HG03571 (cell line): Measurements from ENCODE around the gene FARP1.
"Not testable (repeated sequence)": the region's sequence is repeated elsewhere in the genome, so short reads cannot be mapped to it uniquely, and the experiment has no call there.

Experiments
- ATAC-seq: cut with Tn5 transposase; IDR thresholded peaks from one replicate; pipeline ENCODE4 v1.9.1; 2021; ENCODE audit not compliant: unreplicated experiment

Gene FARP1

DNA sequence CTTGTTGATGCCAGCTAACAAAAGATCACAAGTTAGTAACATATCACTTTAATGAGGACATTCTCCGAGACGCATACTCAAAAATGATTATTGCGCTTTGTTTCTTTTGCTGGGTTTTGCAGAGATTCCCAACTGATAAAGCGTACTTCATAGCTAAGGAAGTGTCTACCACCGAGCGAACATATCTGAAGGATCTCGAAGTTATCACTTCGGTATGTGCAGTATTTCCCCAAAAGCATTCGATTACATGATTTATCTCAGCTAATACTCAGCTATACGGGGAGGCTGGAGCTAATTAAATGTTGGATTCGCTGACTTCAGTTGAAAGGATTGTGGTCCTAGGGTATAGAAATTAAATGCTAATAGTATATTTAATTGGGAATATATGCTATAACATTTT, 267.7 kb downstream of the FARP1 start:
- ATAC-seq: no peak

DNA sequence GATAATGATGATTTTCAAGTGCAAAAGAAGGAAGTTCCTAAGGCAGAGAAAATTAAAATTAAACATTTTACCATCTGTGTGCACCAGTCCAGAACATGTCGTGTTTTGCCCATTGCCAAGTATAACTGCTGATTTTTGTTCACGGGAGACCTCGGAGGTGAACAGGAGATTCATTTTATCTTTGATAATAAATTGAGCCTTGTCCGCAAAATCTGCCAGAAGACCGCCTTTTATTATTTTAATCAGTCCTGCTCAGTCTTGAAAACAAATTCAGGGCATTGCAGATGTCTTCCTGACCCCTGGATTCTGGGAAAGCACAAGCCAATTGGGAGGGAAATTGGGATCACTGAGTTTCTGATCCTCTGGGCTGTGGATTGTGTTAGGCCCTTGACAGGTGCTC, 268.1 kb downstream of the FARP1 start:
- ATAC-seq: no peak

DNA sequence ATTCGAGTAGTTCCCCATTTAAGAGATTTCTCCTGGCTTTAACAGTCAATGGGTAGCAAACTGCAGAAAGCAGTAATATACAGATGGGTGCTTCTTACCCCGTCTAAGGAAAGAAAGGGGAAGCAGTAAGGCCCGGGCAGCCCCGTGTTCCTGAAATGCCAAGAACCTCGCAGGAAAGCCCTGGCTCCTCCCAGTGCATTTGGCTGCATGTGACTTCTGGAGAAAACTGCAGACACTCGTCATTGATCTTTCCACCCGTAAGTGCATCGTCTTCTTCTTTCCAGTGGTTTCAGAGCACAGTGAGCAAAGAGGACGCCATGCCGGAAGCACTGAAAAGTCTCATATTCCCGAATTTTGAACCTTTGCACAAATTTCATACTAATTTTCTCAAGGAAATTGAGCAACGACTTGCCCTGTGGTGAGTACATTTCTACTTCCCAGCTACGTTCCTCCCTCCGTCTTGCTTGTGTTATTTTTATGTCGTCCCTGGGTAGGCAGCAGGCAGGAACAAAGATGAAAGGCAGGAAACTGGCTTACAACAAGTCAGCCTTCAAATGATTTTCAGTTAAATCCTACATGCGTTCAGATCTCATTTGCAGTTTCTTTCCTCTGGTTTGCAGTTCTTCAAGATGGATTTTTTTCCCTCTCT, 268.8 kb downstream of the FARP1 start:
- no peak for ATAC-seq

DNA sequence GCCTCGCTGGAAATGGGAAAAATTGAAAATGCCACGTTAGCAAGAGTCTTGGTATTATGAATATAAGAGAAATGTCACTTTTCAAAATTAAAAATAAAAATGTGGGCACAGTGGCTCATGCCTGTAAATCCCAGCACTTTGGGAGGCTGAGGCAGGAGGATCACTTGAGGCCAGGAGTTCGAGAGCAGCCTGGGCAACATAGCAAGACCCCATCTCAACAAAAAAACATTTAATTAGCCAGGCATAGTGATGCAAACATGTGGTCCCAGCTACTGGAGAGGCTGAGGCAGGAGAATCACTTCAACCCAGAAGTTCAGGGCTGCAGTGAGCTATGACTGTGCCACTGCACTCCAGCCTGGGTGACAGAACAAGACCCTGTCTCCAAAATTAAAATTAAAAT, 270.4 kb downstream of the FARP1 start:
- ATAC-seq: not testable (repeated sequence)

DNA sequence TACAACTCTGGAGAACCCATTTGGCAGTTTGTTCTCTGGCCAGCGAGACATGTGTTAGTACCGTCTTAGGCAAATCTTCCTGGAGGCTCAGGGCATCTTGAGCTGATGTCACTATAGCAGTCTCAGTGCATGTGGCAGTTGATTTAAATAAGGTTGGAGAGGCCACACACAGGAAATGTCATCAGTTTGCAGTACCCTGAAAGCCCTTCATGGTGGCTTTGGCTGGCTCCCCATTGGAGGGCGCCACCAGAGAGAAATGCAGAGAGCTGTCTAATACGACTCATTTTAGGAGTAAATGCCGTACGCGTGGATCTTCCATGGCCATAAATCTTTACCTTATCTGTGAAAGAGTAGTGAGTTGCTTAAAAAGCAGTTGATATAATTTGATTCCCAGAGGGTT, 270.9 kb downstream of the FARP1 start:
- no peak for ATAC-seq

DNA sequence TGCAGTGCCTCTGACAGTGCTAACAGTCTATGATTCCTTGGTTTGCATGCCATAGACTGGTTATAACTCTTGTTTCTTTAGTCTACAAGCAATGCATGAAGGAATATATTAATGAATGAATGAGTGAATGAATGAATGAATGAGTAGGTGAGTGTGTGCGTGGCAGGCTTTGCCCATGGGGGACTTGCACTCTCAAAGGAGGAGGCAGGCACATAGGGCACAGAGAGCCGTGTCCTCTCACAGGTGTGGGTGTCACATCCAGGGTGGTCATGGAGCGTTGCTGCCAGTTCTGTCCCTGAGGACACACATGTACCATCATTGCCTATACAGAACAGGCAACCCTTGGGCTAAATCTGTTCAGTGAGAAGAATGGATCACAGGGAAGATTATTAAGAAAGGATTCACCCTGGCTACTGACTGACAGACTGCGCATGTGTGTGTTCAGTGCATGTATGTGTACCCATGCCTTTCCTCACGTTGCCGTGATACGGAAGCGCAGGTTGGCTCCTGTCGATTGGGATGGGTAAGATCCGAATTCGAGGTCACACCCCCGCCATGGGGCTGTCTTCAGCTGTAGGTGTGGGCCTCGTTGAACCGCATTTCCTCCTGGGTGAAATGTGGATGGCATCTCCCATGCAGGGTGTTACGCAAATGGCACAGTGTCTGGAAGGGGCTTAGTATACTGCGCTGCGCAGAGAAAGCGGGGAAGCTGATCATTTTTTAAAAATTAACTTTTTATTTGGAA, 272.6 kb downstream of the FARP1 start:
- no peak for ATAC-seq

DNA sequence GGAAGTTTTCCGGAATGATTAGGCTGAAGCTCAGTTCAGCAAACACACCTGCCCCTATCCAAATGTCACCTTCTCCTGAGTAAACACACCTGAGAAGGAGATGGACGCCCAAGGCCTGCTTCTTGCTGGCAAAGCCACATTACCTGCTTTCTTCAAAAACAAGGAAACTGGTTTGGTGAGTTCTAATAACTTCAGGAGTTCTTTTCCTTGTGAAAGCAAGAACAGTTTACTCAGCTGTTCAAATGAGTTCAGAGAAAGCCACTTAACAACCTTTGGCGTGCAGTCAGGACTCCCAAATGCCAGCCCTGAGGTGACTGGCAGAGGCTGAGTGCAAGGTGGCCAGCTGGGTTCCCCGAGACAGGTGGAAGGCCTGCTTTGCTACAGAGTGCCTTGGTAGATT, 273.5 kb downstream of the FARP1 start:
- no peak for ATAC-seq

DNA sequence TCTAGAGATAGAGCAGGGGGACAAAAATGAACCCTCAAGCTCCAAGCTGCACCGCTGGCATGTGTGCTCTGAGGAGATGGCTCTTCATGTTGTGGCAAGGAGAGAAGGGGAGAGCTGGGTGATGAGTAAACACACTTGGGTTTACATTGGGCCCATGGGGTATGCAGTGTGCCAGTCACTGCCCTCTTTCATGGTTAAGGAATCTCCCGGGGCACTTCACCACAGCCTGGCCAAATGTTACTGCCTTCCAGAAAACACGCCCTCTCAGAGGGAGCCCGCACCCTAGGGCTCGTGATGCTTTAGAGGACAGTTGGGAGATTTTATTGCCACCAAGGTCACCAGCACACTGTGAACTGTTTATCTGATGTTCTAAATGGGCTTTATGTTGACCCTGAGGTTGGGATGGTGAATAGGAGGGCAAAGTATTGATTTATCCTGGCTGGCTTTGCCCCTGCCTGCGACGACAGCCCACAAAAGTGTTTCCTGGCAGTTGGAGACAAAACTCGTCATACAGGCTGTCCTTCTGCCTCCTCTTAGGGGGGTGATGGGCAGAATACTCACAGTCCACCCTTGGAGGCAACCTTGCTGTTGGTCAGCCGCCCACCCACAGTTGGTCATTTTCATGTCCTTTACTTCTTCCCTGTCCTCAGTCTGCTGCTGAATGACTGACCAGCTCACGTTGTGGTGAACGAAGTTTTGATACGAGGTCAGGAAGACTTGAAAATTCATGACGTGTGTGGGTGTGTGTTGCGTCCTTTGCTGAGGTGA, 277.1 kb downstream of the FARP1 start:
- ATAC-seq: no peak

DNA sequence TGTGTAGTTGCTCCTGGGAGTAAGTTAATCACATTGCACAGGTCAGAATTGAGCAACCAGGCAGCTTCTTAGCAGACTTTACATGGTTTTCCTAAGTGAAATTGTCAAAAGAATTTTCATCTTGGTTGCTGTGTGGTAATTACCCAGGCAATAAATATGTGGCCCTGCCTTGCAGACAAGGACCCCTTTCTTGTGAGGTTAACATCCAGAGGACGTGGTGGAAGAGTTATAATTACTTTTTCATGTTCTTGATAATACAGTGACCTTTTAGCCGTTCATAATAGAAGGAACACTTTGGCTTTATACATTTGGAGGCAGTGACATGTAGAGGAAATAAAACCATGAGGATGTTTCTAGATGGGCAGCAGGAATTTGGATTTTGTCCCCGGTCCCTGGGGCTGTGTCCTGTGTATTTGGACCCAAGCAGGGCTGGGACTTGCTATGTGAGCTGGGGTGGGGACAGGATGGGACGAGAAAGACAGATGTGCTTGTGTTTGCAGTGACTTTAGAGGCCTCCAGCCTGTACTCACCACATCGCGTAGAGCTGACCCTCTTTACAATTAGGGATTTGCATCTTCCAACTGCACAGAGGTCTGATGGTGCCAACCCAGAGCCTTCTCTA, 277.8 kb downstream of the FARP1 start:
- no peak for ATAC-seq

DNA sequence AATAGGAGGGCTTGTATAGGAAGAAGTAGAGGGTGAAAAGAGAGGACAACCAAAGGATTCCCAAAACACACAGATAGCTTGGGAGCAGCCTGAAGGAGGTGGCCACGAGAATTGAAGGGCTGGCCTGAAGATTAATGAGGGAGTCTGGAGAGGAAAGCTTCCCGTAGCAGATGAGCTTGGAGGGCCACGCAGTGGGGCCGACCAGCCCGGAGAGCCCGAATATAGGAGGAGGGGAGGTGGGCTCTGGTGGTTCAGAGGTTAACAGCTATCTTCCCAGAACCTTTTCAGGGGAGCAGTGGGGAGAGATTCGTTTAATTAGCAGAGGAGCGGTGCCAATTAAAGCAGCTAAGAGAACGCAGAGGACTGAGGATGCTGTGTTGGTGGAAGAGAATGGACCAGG, 279.2 kb downstream of the FARP1 start:
- no peak for ATAC-seq

DNA sequence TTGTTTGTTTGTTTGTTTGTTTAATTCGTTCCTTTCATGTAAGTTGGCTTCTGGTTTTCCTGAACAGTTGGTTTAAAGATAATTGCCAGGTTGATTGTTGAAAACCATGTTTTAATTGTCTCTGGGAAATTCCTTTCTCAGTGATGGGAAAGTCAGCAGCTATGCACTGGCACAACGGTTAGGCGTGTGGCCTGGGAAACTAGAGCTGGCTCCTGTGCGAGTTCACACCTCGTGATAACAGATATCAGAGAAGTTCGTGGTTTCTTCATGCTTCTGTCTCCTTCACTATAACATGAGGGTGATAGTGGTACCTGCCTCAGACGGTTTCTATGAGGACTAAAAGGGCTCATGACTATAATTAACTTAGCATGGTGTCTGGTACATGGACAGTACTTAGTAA, 280.5 kb downstream of the FARP1 start:
- ATAC-seq: no peak

DNA sequence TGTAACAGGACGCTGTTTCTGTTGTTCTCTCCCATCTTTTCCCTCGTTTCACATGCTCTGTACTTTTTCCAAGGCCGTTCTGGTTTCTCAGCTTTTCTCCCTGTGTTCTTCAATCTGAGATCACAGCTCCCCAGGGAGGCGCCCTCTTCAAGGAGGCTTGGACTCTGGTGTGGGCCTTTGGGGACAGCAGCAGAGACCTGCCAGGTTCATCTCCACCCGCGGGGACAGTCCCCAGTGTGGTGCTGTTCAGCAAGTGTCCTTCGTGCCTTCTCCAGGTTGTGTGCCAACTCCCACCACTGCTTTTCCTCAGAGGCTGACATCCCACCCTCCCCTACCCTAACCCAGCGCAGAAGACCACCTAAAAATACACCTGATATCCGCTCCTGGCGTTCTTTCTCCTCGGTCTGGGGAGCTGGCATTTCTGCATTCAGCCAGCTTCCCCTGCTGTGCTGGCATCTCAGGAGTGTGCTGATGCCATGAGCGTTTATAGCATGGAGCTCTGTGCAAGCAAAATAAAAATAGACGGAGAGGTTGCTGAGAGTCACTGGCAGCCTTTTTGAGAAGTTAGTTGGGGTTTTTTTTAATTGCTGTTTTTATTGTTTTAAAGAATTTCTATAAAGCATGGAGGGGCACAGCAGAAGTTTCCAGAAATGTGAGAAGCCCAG, 284.6 kb downstream of the FARP1 start:
- no peak for ATAC-seq

DNA sequence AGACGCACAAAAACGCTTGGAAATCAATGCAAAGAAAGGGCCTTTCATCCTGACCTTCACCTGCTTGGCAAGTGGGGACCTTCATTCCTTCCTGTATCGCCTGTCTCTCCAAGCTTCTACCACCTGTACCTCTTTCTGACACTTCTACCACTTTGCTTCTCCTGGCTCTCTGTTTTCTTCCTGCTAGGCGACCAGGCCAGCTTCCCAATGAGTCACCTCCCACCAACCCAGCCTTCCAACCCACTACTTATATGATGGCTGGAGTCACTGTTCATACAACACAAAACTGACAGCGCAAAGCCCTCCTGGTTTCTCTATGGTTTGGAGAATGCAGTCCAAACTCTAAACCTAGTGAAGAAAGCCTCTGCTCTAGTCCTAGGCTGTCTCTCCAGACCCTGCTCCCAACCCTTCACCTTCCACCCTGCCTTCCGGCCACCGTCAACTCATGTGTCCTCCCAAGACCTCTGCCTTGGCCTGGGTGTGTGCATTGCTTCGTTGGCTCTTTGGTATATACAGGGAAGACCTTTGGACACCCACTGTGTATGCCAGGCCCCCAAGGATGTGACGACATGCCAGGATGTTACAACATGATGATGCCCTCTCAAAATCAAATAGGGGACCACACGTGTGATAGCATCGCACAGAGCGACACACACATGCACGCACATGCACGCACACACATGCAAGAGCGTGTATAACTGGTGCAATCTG, 285.5 kb downstream of the FARP1 start:
- no peak for ATAC-seq

DNA sequence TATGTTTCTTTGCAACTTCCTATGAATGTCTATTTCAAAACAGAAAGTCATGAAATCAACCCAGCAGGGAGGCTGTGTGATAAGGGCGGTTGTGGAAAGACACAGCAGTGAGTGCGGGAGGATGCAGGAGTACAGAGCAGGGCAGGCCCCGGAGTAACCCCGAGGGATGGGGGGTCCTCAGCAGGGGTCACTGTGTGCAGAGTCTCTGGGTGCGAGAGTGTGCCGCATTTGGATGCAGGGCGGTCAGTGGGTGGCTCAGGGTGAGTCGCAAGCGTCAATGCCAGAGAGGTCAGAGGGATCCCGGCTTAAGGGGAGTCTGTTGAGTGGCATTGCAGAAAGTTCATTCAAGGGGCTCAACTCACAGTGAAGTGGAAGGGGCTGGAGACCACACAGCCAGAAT, 286.2 kb downstream of the FARP1 start:
- ATAC-seq: no peak

DNA sequence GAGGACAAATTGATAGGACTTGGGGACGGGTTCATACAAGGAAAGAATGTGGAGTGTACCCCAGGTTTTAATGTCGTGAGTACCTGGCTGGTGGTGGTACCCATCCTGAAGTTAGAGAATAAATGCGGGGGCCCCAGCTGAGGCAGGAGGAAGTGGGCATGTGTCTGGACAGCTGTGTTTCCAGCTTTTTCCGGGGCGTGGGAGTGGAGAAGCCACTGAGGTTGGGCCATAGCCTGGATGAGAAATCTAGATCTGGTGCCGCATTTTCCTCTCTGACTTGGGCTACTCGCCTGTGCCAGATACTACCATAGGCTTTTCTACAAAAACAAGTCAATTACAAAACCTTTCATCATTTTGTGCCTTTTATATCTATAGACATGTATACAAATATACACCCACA, 286.6 kb downstream of the FARP1 start:
- no peak for ATAC-seq

DNA sequence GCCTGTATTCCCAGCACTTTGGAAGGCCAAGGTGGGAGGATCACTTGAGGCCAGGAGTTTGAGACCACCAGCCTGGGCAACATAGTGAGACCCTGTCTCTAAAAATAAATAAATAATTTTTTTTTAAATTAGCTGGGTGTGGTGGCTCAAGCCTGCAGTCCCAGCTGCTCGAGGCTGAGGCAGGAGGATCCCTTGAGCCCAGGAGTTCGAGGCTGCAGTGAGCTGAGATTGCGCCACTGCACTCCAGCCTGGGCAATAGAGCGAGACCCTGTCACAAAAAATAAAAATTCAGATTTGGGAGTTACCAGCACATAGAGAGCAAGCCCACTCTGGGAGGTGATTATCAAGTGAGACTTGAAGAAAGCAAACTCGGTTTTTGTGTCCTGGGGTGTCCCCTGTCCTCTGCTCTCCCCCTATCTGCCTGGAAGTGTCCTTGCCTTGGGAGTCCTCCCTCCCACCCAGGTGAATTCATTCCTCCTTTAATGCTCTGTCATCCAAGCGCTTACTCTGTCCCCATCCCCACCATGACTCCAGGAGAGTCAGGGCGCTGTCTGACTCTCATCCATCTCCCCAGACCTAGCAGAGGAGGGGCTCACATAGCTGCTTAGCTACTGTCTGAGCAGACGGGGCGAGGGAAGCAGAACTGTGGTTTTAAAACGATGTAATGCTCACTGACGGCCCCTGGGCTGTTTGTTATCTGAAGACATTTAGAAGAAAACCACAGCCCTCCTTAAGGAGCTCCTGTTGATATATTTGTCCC, 287.3 kb downstream of the FARP1 start:
- no peak for ATAC-seq

DNA sequence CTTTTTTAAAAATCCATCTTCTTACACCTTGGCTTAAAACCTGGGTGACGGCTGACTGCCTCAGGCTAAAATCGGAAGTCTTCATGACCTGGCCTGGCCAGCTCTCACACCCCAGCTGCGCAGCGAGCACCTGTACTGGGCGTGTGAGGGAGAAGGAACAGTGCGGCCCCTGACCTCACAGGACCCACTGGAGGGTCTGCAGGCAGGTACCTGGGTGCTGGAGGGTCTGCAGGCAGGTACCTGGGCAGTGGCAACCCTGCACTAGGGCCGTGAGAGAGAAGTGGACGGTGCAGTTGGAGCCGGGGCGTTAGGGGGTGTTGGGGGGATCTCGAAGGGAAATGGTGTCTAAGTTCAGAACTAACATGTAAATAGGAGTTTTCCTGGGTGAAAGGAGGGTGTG, 289.7 kb downstream of the FARP1 start:
- no peak for ATAC-seq

DNA sequence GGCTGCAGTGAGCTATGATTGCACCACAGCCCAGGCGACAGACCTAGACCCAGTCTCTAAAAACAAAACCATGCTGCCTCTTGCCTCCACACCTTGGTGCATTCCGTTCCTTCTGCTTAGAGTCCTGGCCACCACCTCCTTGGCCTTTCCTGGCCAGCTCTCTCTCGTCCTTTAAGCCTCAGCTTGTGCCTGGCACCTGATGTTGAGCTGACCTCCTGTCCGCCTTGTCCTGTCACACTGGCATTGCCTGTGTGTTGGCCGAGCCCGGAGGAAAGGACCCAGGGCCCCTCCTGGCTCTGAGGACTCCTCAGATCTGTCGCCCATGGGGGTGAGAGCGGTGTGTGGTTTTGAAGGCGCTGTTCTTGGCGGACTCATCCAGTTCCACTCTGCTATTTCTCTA, 290.8 kb downstream of the FARP1 start:
- ATAC-seq: no peak

DNA sequence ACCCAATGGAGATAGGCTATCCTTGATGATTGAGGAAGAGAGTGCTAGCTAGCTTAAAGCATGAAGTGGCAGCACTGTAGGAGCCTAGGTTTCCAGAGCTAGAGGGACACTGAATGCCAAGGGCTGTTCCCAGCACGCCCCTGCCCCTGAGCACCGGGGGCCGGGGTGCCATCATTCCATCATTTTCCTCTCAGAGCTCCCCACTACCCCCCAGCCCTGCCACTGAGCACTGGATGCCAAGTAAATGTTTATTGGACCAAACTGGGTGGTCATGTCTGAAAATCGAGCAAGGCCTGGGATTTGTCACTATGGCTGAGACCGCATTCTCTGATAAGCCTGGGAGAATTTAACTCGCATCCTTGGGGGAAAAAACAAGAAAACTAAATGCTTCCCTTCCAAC, 291.2 kb downstream of the FARP1 start:
- no peak for ATAC-seq

DNA sequence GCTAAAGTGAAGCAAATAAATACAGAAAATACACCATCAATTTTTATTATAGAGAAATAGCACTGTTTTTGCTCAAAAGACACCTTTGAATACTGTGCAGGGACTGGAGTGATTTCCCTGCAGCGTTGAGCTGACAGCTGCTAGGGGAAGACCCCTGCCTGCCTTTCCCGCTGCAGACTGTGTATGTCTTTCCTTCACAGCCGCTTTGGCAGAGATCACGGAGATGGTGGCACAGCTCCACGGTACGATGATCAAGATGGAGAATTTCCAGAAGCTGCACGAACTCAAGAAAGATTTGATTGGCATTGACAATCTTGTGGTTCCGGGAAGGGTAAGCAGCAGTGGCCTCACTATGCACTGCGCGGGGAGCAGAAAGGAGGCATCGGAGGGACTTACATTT, 292.5 kb downstream of the FARP1 start:
- no peak for ATAC-seq
